Epithelial cell of proximal tubule (primary cell): ENCODE results near the gene ZNF354C. TPM values are rescaled to one million over a fixed set of nuclear protein-coding genes. Genes with fewer than 3 reads are reported as not detected.
A peak's percentile ranks its signal among the peaks of the same experiment; 100 is the strongest.

Source experiments
- DNase-seq: peaks from one replicate; pipeline ENCODE4 v3.0.0-alpha.2; 2011; ENCODE audit warnings: low read depth
- H3K4me3 ChIP-seq: 2 replicates; pipeline ENCODE4 v1.5.1; 2011; ENCODE audit warnings: low read depth, mild to moderate bottlenecking, low read length
- total RNA-seq: library from RNA; depleted of rRNA; stranded (reverse); fragments of >200 nt; gene quantifications from 2 replicates; pipeline ENCODE4 v1.2.3, GENCODE V29; 2015
- TF ChIP-seq, protein P1 (sequence below): conservative IDR thresholded peaks from 2 replicates; pipeline ENCODE4 v1.5.1; 2012; ENCODE audit warnings: low read depth, mild to moderate bottlenecking, low read length

ZNF354C gene
- total RNA-seq, 1 donor from 2014 or later, result 3.1 TPM

DNA sequence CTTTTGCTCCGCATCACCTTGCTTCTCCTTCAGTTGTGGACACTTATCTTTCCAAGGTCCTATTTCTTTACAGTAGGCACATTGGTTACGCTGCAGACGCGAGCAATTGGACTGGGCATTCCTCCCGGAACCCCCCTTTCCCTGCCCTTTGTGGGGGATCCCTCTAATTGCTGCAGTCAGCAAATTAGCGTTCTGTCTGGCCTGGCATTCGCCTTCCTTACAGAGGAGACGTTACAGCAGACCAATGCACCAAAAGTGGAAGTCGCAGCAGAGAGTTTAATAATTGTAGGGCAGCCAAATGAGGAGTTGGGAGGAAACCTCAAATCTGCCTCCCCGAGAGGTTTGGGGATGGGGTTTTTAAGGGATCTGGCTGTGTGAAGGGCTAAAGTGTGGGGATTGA is 5.3 kb upstream of the ZNF354C start:
- TF ChIP-seq, protein P1, sequence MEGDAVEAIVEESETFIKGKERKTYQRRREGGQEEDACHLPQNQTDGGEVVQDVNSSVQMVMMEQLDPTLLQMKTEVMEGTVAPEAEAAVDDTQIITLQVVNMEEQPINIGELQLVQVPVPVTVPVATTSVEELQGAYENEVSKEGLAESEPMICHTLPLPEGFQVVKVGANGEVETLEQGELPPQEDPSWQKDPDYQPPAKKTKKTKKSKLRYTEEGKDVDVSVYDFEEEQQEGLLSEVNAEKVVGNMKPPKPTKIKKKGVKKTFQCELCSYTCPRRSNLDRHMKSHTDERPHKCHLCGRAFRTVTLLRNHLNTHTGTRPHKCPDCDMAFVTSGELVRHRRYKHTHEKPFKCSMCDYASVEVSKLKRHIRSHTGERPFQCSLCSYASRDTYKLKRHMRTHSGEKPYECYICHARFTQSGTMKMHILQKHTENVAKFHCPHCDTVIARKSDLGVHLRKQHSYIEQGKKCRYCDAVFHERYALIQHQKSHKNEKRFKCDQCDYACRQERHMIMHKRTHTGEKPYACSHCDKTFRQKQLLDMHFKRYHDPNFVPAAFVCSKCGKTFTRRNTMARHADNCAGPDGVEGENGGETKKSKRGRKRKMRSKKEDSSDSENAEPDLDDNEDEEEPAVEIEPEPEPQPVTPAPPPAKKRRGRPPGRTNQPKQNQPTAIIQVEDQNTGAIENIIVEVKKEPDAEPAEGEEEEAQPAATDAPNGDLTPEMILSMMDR, result no peak
- DNase-seq, result no peak
- H3K4me3 ChIP-seq, result no peak overlapping the region

DNA sequence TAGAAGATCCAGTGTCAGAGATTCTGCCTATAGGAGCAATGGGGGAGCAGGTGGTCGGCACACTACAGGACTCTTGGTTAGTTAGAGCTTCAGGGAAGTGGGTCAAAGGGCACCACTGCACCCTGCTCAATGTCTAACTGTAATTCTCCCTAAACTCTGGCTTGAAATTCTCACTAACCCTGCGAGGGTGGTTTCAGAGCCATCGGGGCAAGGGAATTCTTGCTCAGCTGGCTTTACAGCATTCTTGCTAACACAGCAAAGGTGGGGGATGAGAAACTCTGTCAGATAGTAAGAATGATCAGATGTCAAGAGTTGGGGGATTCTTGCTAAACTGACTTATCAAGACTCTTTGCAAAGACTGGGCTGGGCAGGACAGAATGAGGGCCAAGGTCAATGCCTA is 4.7 kb upstream of the ZNF354C start:
- DNase-seq, result no peak
- TF ChIP-seq, protein P1, result no peak
- no peak overlapping the region for H3K4me3 ChIP-seq

DNA sequence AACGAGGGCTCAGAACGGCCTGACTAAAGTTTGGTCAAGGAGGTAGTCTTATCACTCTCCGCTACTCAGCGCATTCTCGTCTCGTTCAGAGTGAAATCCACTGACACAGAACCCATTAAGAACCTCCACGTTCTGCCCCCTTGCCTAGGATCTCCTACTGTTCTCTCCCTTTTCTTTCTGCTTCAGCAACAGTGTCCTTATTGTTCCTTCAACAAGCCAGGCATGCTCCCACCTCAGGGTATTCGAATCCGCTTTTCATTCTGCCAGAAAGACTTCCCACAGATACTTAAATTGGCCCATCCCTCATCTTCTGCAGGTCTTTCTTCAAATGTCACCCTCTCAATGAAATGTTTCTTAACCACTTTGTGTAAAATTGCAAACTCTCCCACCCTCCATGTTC is 4.3 kb upstream of the ZNF354C start:
- TF ChIP-seq, protein P1, result no peak
- no peak for DNase-seq

GRCh38 chr5:179061025-179061424 is 852 bp downstream of the ZNF354C start:
- TF ChIP-seq, protein P1, result no peak
- peak overlapping the region; percentile 80 for H3K4me3 ChIP-seq
- no peak for DNase-seq

More for the DNA sequence above, 4.3 kb upstream of the ZNF354C start:
- no peak overlapping the region for H3K4me3 ChIP-seq

DNA sequence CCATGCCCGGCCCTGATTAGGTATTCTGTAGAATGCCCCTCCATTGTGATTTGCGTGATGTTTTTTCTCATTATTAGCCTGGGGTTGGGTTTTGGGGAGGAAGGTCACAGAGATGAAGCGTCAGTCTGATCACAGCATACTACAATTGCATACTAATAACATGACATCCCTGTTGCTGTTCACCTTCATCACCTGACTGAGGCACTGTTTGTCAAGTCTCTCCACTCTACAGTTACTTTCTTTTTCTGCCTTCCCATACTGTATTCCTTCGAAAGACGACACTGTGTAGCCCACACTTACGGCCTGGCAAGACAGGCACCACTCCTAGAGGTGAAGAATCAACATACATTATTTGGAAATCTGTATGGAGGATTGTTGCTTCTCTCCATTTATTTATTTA is 5.5 kb downstream of the ZNF354C start:
- TF ChIP-seq, protein P1, result no peak
- no peak for DNase-seq
- no peak overlapping the region for H3K4me3 ChIP-seq

DNA sequence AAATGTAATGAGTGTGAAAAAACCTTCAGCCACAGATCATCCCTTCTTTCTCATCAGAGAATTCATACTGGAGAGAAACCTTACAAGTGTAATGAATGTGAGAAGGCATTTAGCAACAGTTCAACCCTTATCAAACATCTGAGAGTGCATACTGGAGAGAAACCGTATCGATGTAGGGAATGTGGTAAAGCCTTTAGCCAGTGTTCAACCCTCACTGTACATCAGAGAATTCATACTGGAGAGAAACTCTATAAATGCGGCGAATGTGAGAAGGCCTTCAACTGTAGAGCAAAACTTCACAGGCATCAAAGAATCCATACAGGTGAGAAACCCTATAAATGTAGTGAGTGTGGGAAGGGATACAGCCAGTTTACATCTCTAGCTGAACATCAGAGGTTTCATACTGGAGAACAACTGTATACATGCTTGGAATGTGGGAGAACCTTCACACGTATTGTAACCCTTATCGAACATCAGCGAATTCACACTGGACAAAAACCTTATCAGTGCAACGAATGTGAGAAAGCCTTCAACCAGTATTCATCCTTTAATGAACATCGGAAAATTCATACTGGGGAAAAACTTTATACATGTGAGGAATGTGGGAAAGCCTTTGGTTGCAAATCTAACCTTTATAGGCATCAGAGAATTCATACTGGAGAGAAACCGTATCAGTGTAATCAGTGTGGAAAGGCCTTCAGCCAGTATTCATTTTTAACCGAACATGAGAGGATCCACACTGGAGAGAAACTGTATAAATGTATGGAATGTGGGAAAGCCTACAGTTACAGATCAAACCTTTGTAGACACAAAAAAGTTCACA is 19.2 kb downstream of the ZNF354C start:
- no peak for DNase-seq
- no peak overlapping the region for H3K4me3 ChIP-seq
- TF ChIP-seq, protein P1, result no peak

DNA sequence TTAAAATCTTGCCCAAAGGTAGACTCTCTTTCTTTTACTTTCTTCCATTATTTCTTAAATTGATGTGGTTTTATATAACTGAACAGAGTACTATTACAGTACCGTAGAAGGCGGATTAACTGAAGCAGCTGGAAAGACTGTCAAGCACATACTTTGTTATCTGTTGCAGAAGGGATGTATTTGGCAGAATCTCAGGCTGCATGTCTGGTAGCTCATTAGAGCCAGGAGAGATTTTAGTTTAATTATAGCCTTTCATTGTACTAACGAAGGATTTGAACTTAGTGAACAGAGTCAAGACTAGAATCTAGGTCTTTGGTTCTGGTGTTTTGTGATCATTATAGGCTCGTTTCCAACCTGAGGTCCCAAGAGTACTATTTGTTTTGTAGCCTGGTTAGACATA is 20.6 kb downstream of the ZNF354C start:
- TF ChIP-seq, protein P1, result no peak
- no peak overlapping the region for H3K4me3 ChIP-seq
- no peak for DNase-seq
